ENCODE data around the gene FLOT2.
"Not testable (repeated sequence)": the region's sequence is repeated elsewhere in the genome, so short reads cannot be mapped to it uniquely, and the experiment has no call there.

FLOT2 gene, protein sequence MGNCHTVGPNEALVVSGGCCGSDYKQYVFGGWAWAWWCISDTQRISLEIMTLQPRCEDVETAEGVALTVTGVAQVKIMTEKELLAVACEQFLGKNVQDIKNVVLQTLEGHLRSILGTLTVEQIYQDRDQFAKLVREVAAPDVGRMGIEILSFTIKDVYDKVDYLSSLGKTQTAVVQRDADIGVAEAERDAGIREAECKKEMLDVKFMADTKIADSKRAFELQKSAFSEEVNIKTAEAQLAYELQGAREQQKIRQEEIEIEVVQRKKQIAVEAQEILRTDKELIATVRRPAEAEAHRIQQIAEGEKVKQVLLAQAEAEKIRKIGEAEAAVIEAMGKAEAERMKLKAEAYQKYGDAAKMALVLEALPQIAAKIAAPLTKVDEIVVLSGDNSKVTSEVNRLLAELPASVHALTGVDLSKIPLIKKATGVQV

GRCh38 chr17:28896884-28897768, at the start of gene FLOT2:
TSS of gene FLOT2 (minus strand) at chr17:28897733. CDS start at chr17:28897574, 159 bp downstream.
- peak in 44 of 58 donors; percentile 7 to 78 (median 47) for DNase-seq

GRCh38 chr17:28946239-28946638, 48.7 kb upstream of the FLOT2 start:
- no peak for DNase-seq

GRCh38 chr17:28944862-28945741, 47.6 kb upstream of the FLOT2 start:
- DNase-seq = peak in 13 of 58 donors; percentile 3 to 32 (median 17)

DNA sequence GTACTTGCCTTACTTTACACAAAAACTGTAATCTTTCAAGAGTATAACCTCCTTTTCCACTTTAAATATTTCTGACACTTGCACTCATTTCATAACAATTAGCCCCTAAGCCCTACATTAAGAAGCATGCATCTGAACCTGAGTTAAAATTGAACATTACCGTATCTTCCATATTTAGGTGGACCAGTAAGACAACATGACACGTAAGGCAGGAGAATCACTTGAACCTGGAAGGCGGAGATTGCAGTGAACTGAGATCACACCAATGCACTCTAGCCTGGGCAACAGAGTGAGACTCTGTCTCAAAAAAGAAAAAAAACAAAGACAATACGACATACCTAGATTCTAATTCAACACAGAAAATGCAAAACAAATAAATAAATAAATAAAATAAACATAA, 46.8 kb upstream of the FLOT2 start:
- no peak for DNase-seq

DNA sequence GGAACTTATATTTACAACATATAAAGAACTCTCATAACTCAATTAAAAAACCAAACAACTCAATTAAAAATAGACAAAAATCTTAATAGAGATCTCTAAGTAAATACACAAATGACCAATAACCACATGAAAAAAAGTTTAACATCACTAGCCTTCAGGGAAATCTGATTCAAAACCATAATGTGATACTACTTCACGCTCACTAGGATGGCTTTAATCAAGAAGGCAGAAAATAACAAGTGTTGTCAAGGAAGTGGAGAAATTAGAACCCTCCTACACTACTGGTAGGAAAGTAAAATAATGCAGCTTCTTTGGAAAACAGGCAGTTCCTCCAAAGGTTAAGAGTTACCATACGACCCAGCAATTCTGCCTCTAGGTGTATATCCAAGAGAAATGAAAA, 45.4 kb upstream of the FLOT2 start:
- no peak for DNase-seq

- DNase-seq = no peak
These were observed 43.7 kb upstream of the FLOT2 start for GRCh38 chr17:28941251-28941650.

DNA sequence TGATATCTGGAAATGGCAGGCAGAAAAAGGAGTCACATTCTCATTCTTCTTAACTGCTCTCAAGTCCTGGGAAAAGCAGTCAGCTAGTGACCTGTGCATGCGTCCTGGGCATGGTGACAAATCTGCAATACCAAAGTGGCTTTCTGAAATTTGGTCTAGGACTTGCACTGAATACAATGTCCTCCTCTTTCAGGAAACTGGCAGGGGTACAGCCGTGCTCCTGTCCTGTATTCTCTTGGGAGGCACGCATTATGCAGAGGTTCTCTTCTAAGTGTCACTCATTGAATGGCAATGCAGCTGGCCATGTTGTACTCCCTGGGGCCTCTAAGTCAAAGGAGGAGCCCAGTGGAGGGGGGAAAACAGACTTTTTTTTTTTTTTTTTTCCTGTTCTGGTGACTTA, 43.1 kb upstream of the FLOT2 start:
- peak in 12 of 58 donors; percentile 6 to 54 (median 21) for DNase-seq

GRCh38 chr17:28940142-28940541, 42.6 kb upstream of the FLOT2 start:
- no peak for DNase-seq

GRCh38 chr17:28938552-28938951, 41.0 kb upstream of the FLOT2 start:
- DNase-seq = peak in 12 of 58 donors; percentile 8 to 52 (median 21)

DNA sequence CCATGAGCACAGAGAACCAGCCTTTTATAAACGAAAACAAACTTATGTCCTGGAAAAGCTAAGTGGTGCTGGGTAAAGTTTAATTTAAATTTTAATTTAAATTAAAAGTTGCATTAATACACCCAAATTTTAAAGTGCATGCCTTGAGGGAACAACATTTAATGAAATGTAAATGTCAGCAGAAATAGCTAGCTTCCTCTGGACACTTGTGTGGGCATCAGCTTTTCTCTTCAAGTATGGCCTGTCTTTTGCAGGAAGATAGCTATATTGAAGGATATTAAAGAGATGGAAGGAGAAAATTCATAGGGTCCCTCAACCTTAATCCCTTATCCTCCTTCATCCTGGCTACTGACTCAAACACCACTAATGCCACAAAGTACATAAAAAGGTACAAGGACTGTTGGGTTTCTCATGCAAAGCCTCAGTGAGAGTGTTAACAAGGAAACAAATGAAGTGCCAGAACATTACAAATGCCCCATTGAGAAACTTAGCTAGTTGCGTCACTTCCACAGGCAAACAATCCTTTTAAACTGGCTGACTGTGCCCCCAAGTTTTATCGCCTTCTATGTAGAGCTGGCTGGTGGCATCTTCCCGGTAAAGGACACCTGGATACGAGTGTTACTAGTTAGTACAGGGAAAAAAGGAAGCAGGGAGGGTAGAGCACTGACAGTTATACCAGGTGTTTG, 39.7 kb upstream of the FLOT2 start:
- peak in 25 of 58 donors; percentile 8 to 85 (median 39) for DNase-seq

DNA sequence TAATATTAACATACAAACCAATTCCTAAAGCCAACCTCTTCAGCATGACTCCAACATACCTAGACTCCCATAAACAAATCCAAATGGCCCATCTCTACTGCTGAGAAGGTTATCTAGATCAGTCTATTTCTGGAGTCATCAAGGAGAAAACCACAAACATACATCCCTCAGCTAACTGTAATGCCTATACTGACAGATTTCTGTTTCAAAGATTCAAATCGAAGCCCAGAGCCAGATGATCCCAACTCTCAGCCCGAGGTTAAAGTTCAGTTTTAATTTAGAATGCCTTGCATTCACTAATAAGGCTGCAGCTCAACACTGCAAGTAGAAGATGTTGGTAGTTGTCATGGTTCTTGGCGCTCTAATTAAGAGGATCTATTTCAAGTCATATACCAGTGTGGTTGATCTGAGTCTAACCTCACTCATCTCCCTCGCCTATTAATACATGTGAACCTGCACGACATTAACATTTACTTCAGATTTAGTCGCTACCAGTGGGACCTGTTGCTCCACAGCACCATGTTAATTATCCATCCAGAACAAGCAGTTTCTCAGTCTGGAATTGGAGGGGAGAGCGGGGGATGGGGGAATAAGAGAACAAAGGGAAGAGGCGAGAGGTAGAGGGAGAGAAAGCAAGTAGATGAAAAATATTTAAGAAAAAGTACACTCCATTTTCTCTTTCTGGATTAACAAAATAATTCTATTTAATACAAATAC, 38.4 kb upstream of the FLOT2 start:
- DNase-seq = peak in 1 of 58 donors; percentile 3

DNA sequence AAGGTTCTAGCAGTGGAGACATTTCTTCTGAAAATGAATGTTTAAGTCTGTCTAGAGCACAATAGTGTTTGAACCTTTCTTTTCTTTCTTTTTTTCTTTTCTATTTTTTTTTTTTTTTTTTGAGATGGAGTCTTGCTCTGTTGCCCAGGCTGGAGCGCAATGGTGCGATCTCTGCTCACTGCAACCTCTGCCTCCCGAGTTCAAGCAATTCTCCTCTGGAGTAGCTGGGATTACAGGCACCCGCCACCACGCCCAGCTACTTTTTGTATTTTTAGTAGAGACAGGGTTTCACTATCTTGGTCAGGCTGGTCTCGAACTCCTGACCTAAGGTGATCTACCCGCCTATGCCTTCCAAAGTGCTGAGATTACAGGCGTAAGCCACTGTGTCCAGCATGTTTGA, 37.0 kb upstream of the FLOT2 start:
- not testable (repeated sequence) for DNase-seq

GRCh38 chr17:28929787-28930186, 32.3 kb upstream of the FLOT2 start:
- no peak for DNase-seq

GRCh38 chr17:28928061-28928460, 30.5 kb upstream of the FLOT2 start:
- no peak for DNase-seq

GRCh38 chr17:28926786-28927185, 29.3 kb upstream of the FLOT2 start:
- DNase-seq = no peak

GRCh38 chr17:28926366-28926765, 28.8 kb upstream of the FLOT2 start:
- DNase-seq = no peak

- no peak for DNase-seq
These were observed 28.4 kb upstream of the FLOT2 start for GRCh38 chr17:28925912-28926365.

- DNase-seq = no peak
These were observed 22.7 kb upstream of the FLOT2 start for GRCh38 chr17:28920201-28920600.

- no peak for DNase-seq
These were observed 20.8 kb upstream of the FLOT2 start for GRCh38 chr17:28918295-28918694.

DNA sequence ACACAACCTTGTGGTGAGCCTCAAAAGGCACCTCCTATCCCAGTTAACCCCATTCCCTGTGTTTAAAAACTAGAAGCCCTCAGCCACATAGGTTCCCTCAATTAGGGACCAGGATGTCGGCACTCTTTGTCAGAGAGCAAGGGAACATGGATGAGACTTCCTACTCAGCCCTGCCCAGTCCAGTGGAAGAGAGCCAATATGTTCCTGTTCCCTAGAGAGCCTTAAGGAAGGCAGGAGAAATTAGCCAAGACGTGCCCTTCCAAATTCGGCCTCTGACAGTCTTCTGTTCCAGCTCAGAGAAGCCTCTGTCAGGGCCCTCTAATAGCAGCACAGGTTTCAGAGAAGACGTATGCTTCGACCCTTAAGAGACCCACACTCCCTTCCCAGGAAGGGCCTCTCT, 19.9 kb upstream of the FLOT2 start:
- DNase-seq = no peak

Measured in anterior cingulate cortex (tissue), 58 donors.